ENCODE measurements around the gene CYP2C9.

Gene CYP2C9

GRCh38 chr10:95034401-95034800 lies 95.9 kb downstream of the CYP2C9 start:
- Histone ChIP-seq H4K20me1 (ENCODE audit: control insufficient read depth, insufficient read depth, low read depth, low read length) (no peaks in the 10 kb centered on the region), H3K4me1 (ENCODE audit: control insufficient read depth, low read length) (no peaks in the 10 kb centered on the region), H3K27ac (ENCODE audit: low read depth, low read length) (no peak overlapping the region), H3K79me2 (ENCODE audit: control insufficient read depth, low read length) (no peaks in the 10 kb centered on the region), H3K4me3 (ENCODE audit: low read length) (no peak overlapping the region), H3K9me2 (replicated peaks; ENCODE audit: control insufficient read depth, low read length) (no peaks in the 10 kb centered on the region), H3K27me3 (ENCODE audit: control insufficient read depth, low read length) (peaks cover 3% of the 10 kb centered on the region), H3K4me2 (ENCODE audit: low read length) (no peak overlapping the region), H3F3A (ENCODE audit: control insufficient read depth, insufficient read depth) (no peaks in the 10 kb centered on the region), H3K9me3 (ENCODE audit: control insufficient read depth, insufficient read depth, low read length) (no peaks in the 10 kb centered on the region), H3K36me3 (ENCODE audit: control insufficient read depth, low read length) (no peaks in the 10 kb centered on the region)
- no peak for TF ChIP-seq CTCF (IDR thresholded peaks at IDR 0.05; ENCODE audit: low read depth, low read length, poor library complexity, severe bottlenecking)
- no peak for TF ChIP-seq EZH2phosphoT487 (IDR thresholded peaks at IDR 0.05; ENCODE audit: borderline replicate concordance, low read length)

GRCh38 chr10:95035332-95036295 lies 97.2 kb downstream of the CYP2C9 start:
- Histone ChIP-seq H3K4me3 (ENCODE audit: low read length) (no peak overlapping the region), H3K27me3 (ENCODE audit: control insufficient read depth, low read length) (peaks cover 3% of the 10 kb centered on the region), H4K20me1 (ENCODE audit: control insufficient read depth, insufficient read depth, low read depth, low read length) (no peaks in the 10 kb centered on the region), H3K36me3 (ENCODE audit: control insufficient read depth, low read length) (no peaks in the 10 kb centered on the region), H3K79me2 (ENCODE audit: control insufficient read depth, low read length) (no peaks in the 10 kb centered on the region), H3K27ac (ENCODE audit: low read depth, low read length) (no peak overlapping the region), H3F3A (ENCODE audit: control insufficient read depth, insufficient read depth) (no peaks in the 10 kb centered on the region), H3K9me2 (replicated peaks; ENCODE audit: control insufficient read depth, low read length) (no peaks in the 10 kb centered on the region), H3K9me3 (ENCODE audit: control insufficient read depth, insufficient read depth, low read length) (no peaks in the 10 kb centered on the region), H3K4me1 (ENCODE audit: control insufficient read depth, low read length) (no peaks in the 10 kb centered on the region), H3K4me2 (ENCODE audit: low read length) (no peak overlapping the region)
- TF ChIP-seq EZH2phosphoT487 (IDR thresholded peaks at IDR 0.05; ENCODE audit: borderline replicate concordance, low read length): no peak

- Histone ChIP-seq H3K4me3 (ENCODE audit: low read length) (no peak overlapping the region), H4K20me1 (ENCODE audit: control insufficient read depth, insufficient read depth, low read depth, low read length) (no peaks in the 10 kb centered on the region), H3K4me1 (ENCODE audit: control insufficient read depth, low read length) (no peaks in the 10 kb centered on the region), H3K9me2 (replicated peaks; ENCODE audit: control insufficient read depth, low read length) (no peaks in the 10 kb centered on the region), H3K36me3 (ENCODE audit: control insufficient read depth, low read length) (no peaks in the 10 kb centered on the region), H3K79me2 (ENCODE audit: control insufficient read depth, low read length) (no peaks in the 10 kb centered on the region), H3K27ac (ENCODE audit: low read depth, low read length) (no peak overlapping the region), H3K9me3 (ENCODE audit: control insufficient read depth, insufficient read depth, low read length) (no peaks in the 10 kb centered on the region), H3K27me3 (ENCODE audit: control insufficient read depth, low read length) (peaks cover 3% of the 10 kb centered on the region), H3K4me2 (ENCODE audit: low read length) (no peak overlapping the region), H3F3A (ENCODE audit: control insufficient read depth, insufficient read depth) (no peaks in the 10 kb centered on the region)
- TF ChIP-seq EZH2phosphoT487 (IDR thresholded peaks at IDR 0.05; ENCODE audit: borderline replicate concordance, low read length) (no peak), CTCF (IDR thresholded peaks at IDR 0.05; ENCODE audit: low read depth, low read length, poor library complexity, severe bottlenecking) (no peak)
Measured at GRCh38 chr10:95039281-95039680, 100.8 kb downstream of the CYP2C9 start.

Data from DOHH2 (cell line).